Measurements from ENCODE around the gene RBM8A. TPM values are rescaled to one million over a fixed set of nuclear protein-coding genes. Genes with fewer than 3 reads are reported as not detected.

RBM8A gene
- total RNA-seq, 4 donors from 2014 or later = 155 to 229 (median 200) TPM

- no peaks in the 10 kb centered on the region for H3K27me3 ChIP-seq
- no peak overlapping the region for H3K27ac ChIP-seq
- 80% methylated on average over 1 of the region's 1 CpG; no CpG with 5 or more reads in 1 of the 2 donors for WGBS, 2 donors
- no peak for TF ChIP-seq POLR2A (IDR thresholded peaks at IDR 0.05)
- no peaks in the 10 kb centered on the region for H3K36me3 ChIP-seq
- no peak for DNase-seq
- peaks cover 20 to 29% (median 20%) of the 10 kb centered on the region in 3 donors for H3K4me1 ChIP-seq
- intact Hi-C loops (cut with DNase I) = no loop called here
- no peaks in the 10 kb centered on the region for H3K9me3 ChIP-seq
- H3K4me3 ChIP-seq = no peak overlapping the region
These were observed 31.8 kb downstream of the RBM8A start for GRCh38 chr1:145895471-145895870.

GRCh38 chr1:145893306-145894055, 33.8 kb downstream of the RBM8A start:
- Histone ChIP-seq H3K4me1 (peaks cover 20 to 38% (median 20%) of the 10 kb centered on the region in 3 donors), H3K27me3 (no peaks in the 10 kb centered on the region), H3K4me3 (no peak overlapping the region), H3K27ac (peak overlapping the region; percentile 80 to 93 (median 90)), H3K36me3 (no peaks in the 10 kb centered on the region), H3K9me3 (no peaks in the 10 kb centered on the region)
- DNase-seq = no peak
- no peak for TF ChIP-seq CTCF (IDR thresholded peaks at IDR 0.05)
- TF ChIP-seq POLR2A (IDR thresholded peaks at IDR 0.05) = no peak
- 88 to 91% methylated on average over 7 of the region's 7 CpGs for WGBS, 2 donors
- intact Hi-C loops (cut with DNase I) = no loop called here

GRCh38 chr1:145892486-145893087, 34.7 kb downstream of the RBM8A start:
- WGBS, 2 donors = 29 to 46% methylated on average over 3 of the region's 3 CpGs
- H3K36me3 ChIP-seq = no peaks in the 10 kb centered on the region
- H3K27ac ChIP-seq = peak overlapping the region; percentile 80 to 93 (median 90)
- no peaks in the 10 kb centered on the region for H3K27me3 ChIP-seq
- peak overlapping the region in 2 of 4 donors; percentile 23 to 32 for H3K4me3 ChIP-seq
- peaks cover 20 to 39% (median 20%) of the 10 kb centered on the region in 3 donors for H3K4me1 ChIP-seq
- no peaks in the 10 kb centered on the region for H3K9me3 ChIP-seq
- intact Hi-C loops (cut with DNase I) = no loop called here
- no peak for DNase-seq
- TF ChIP-seq POLR2A (IDR thresholded peaks at IDR 0.05) (no peak), CTCF (IDR thresholded peaks at IDR 0.05) (no peak)

GRCh38 chr1:145891587-145892485, 35.4 kb downstream of the RBM8A start:
- Histone ChIP-seq H3K27me3 (no peaks in the 10 kb centered on the region), H3K4me1 (peaks cover 20 to 47% (median 20%) of the 10 kb centered on the region in 3 donors), H3K4me3 (peak overlapping the region in 3 of 4 donors; percentile 7 to 32 (median 23)), H3K27ac (peak overlapping the region; percentile 80 to 93 (median 90)), H3K36me3 (no peaks in the 10 kb centered on the region), H3K9me3 (no peaks in the 10 kb centered on the region)
- 3 to 4% methylated on average over 2 to 4 of the region's 6 CpGs for WGBS, 2 donors
- no peak for DNase-seq
- peak; percentile 89 to 97 (median 94) for TF ChIP-seq CTCF (IDR thresholded peaks at IDR 0.05)
- TF ChIP-seq POLR2A (IDR thresholded peaks at IDR 0.05) = peak in 1 of 4 donors; percentile 27
- intact Hi-C loops (cut with DNase I) = no loop called here

- H3K27ac ChIP-seq = peak overlapping the region; percentile 80 to 93 (median 90)
- no peaks in the 10 kb centered on the region for H3K36me3 ChIP-seq
- H3K4me1 ChIP-seq = peaks cover 20 to 54% (median 25%) of the 10 kb centered on the region in 3 donors
- TF ChIP-seq POLR2A (IDR thresholded peaks at IDR 0.05) (no peak), CTCF (IDR thresholded peaks at IDR 0.05) (no peak)
- intact Hi-C loops (cut with DNase I) = no loop called here
- no peaks in the 10 kb centered on the region for H3K9me3 ChIP-seq
- no peaks in the 10 kb centered on the region for H3K27me3 ChIP-seq
- 29 to 30% methylated on average over 1 of the region's 1 CpG for WGBS, 2 donors
- DNase-seq = no peak
- peak overlapping the region in 1 of 4 donors; percentile 32 for H3K4me3 ChIP-seq
These were observed 36.1 kb downstream of the RBM8A start for GRCh38 chr1:145891143-145891542.
